ENCODE results near the gene ELOVL3.

ELOVL3 gene

GRCh38 chr10:102226542-102226870 is 407 bp downstream of the ELOVL3 start:
- no peak overlapping the region for H3K4me3 ChIP-seq (ENCODE audit: low read depth, low read length)

- no peak overlapping the region for H3K4me3 ChIP-seq (ENCODE audit: low read depth, low read length)
Observed at GRCh38 chr10:102227050-102227449, 951 bp downstream of the ELOVL3 start.

- H3K4me3 ChIP-seq (ENCODE audit: low read depth, low read length), result peak overlapping the region; percentile 24
Observed at GRCh38 chr10:102229810-102230263, 3.7 kb downstream of the ELOVL3 start.

GRCh38 chr10:102230264-102230860 is 4.3 kb downstream of the ELOVL3 start:
- peak overlapping the region; percentile 30 for H3K4me3 ChIP-seq (ENCODE audit: low read depth, low read length)

- H3K4me3 ChIP-seq (ENCODE audit: low read depth, low read length), result peak overlapping the region; percentile 30
Observed at GRCh38 chr10:102230861-102231356, 4.8 kb downstream of the ELOVL3 start.

- H3K4me3 ChIP-seq (ENCODE audit: low read depth, low read length), result peak overlapping the region; percentile 30
Observed at GRCh38 chr10:102231357-102232318, 5.5 kb downstream of the ELOVL3 start.

GRCh38 chr10:102233997-102234396 is 7.9 kb downstream of the ELOVL3 start:
- no peak overlapping the region for H3K4me3 ChIP-seq (ENCODE audit: low read depth, low read length)

- no peak overlapping the region for H3K4me3 ChIP-seq (ENCODE audit: low read depth, low read length)
Observed at GRCh38 chr10:102234888-102235597, 8.9 kb downstream of the ELOVL3 start.

GRCh38 chr10:102235598-102235920 is 9.5 kb downstream of the ELOVL3 start:
- H3K4me3 ChIP-seq (ENCODE audit: low read depth, low read length), result no peak overlapping the region

GRCh38 chr10:102236006-102236405 is 9.9 kb downstream of the ELOVL3 start:
- H3K4me3 ChIP-seq (ENCODE audit: low read depth, low read length), result no peak overlapping the region

GRCh38 chr10:102237711-102238252 is 11.7 kb downstream of the ELOVL3 start:
- H3K4me3 ChIP-seq (ENCODE audit: low read depth, low read length), result no peak overlapping the region

- peak overlapping the region; percentile 31 for H3K4me3 ChIP-seq (ENCODE audit: low read depth, low read length)
Observed at GRCh38 chr10:102240467-102241031, 14.4 kb downstream of the ELOVL3 start.

GRCh38 chr10:102241032-102241443 is 14.9 kb downstream of the ELOVL3 start:
- peak overlapping the region; percentile 31 for H3K4me3 ChIP-seq (ENCODE audit: low read depth, low read length)

GRCh38 chr10:102241444-102242117 is 15.5 kb downstream of the ELOVL3 start, which contains the start of gene PITX3:
Gene PITX3, minus strand, starts transcription at chr10:102241512. Its CDS starts 9,432 bp downstream, at chr10:102232080.
- H3K4me3 ChIP-seq (ENCODE audit: low read depth, low read length), result peak within 1 kb of the TSS; percentile 57

GRCh38 chr10:102242118-102242485 is 16.0 kb downstream of the ELOVL3 start:
- peak overlapping the region; percentile 57 for H3K4me3 ChIP-seq (ENCODE audit: low read depth, low read length)

GRCh38 chr10:102243309-102243708 is 17.2 kb downstream of the ELOVL3 start:
- H3K4me3 ChIP-seq (ENCODE audit: low read depth, low read length), result no peak overlapping the region

GRCh38 chr10:102245082-102245931 is 19.2 kb downstream of the ELOVL3 start, which contains the start of gene GBF1:
Gene GBF1, plus strand, starts transcription at chr10:102245532. Its CDS starts 13,407 bp downstream, at chr10:102258939.
- peak within 1 kb of the TSS; percentile 91 for H3K4me3 ChIP-seq (ENCODE audit: low read depth, low read length)

- H3K4me3 ChIP-seq (ENCODE audit: low read depth, low read length), result peak overlapping the region; percentile 91
Observed at GRCh38 chr10:102245932-102246251, 19.8 kb downstream of the ELOVL3 start.

GRCh38 chr10:102246261-102246660 is 20.2 kb downstream of the ELOVL3 start:
- H3K4me3 ChIP-seq (ENCODE audit: low read depth, low read length), result peak overlapping the region; percentile 91
